Peyer's patch (tissue), 4 donors: Measurements from ENCODE around the gene DDX39B.

Experiments used
- POLR2A ChIP-seq, 2 donors: fragments of 450-650 bp; IDR thresholded peaks; one replicate each; pipeline ENCODE4 v1.5.1; 2017; ENCODE audit warnings: antibody characterized with exemption in 2 of 2, mild to moderate bottlenecking in 2 of 2, moderate library complexity in 2 of 2
- TF ChIP-seq, protein P1 (sequence below), 6 experiments: fragments of 450-650 bp in 4 of 6; fragments of 200-600 bp in 2 of 6; sonication (generic) in 1 of 6; IDR thresholded peaks; one replicate each; pipeline ENCODE4 v1.5.1; 2017 to 2019; ENCODE audit warnings: antibody characterized with exemption in 6 of 6, mild to moderate bottlenecking in 3 of 6, moderate library complexity in 1 of 6

DNA sequence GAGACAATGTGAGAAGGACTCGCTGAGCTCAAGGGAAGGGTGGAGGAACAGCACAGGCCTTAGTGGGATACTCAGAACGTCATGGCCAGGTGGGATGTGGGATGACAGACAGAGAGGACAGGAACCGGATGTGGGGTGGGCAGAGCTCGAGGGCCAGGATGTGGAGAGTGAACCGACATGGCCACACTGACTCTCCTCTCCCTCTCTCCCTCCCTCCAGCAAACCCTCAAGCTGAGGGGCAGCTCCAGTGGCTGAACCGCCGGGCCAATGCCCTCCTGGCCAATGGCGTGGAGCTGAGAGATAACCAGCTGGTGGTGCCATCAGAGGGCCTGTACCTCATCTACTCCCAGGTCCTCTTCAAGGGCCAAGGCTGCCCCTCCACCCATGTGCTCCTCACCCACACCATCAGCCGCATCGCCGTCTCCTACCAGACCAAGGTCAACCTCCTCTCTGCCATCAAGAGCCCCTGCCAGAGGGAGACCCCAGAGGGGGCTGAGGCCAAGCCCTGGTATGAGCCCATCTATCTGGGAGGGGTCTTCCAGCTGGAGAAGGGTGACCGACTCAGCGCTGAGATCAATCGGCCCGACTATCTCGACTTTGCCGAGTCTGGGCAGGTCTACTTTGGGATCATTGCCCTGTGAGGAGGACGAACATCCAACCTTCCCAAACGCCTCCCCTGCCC is 35.2 kb upstream of the DDX39B start:
- no peak for TF ChIP-seq POLR2A (IDR thresholded peaks at IDR 0.05)
- TF ChIP-seq, protein P1, sequence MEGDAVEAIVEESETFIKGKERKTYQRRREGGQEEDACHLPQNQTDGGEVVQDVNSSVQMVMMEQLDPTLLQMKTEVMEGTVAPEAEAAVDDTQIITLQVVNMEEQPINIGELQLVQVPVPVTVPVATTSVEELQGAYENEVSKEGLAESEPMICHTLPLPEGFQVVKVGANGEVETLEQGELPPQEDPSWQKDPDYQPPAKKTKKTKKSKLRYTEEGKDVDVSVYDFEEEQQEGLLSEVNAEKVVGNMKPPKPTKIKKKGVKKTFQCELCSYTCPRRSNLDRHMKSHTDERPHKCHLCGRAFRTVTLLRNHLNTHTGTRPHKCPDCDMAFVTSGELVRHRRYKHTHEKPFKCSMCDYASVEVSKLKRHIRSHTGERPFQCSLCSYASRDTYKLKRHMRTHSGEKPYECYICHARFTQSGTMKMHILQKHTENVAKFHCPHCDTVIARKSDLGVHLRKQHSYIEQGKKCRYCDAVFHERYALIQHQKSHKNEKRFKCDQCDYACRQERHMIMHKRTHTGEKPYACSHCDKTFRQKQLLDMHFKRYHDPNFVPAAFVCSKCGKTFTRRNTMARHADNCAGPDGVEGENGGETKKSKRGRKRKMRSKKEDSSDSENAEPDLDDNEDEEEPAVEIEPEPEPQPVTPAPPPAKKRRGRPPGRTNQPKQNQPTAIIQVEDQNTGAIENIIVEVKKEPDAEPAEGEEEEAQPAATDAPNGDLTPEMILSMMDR (IDR thresholded peaks at IDR 0.05) = no peak
